DMS53 treated with DMSO at 0.1 percent for 48 hours (cell line): ENCODE results near the gene RGS19.
"Not testable (repeated sequence)": the region's sequence is repeated elsewhere in the genome, so short reads cannot be mapped to it uniquely, and the experiment has no call there.

Experiments
- DNase-seq: peaks from one replicate; lab custom pipeline; 2025; ENCODE audit not compliant: unreplicated experiment; lab: John Stamatoyannopoulos, UW

Gene RGS19, protein sequence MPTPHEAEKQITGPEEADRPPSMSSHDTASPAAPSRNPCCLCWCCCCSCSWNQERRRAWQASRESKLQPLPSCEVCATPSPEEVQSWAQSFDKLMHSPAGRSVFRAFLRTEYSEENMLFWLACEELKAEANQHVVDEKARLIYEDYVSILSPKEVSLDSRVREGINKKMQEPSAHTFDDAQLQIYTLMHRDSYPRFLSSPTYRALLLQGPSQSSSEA

DNA sequence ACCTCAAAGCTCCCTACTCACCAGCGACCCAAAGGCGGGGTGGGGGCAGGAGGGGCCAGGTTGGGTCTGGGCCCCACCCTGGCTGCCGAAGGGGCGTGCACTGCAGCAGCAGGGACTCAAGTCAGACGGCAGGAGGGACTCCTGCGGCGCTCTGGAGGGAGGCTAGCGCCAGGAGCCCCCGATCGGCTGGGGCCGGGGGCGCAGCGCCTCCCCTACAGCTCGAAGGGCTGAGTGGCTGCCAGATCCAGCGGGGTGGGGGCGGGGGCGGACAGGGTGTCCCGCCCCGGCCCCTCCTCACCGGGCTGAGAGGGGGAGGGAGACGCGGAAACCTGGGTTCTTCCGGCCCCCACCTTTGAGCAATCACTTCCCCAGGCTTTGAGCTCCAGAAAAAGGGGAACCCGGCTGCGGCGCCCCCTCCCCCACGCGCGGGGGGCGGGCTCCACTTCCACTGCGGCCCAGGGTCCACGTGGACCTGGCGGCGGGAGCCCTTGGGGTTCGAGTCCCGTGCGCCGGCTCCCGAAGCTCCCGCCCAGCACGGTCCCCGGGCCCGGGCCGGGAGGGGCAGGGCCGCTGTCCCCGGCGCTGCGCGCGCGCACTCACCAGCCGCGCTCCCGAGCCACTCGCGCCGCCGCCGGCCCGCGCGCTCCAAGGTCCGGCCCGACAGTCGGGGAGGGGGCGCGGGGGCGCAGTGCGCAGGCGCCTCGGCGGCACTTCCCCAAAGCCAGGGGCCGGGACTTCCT is at the start of gene RGS19:
RGS19 (minus strand) TSS at position 246 of the 740 bp plus-strand sequence. CDS start 2,632 bp downstream, outside the sequence.
- peak; percentile 33 for DNase-seq

DNA sequence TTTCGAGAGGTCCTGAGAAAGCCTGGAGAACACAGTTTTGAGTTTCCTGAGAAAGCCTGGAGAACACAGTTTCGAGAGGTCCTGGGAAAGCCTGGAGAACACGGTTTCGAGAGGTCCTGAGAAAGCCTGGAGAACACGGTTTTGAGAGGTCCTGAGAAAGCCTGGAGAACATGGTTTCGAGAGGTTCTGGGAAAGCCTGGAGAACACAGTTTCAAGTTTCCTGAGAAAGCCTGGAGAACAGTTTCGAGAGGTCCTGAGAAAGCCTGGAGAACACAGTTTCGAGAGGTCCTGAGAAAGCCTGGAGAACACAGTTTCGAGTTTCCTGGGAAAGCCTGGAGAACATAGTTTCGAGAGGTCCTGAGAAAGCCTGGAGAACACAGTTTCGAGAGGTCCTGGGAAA is 44.2 kb upstream of the RGS19 start:
- DNase-seq: not testable (repeated sequence)

DNA sequence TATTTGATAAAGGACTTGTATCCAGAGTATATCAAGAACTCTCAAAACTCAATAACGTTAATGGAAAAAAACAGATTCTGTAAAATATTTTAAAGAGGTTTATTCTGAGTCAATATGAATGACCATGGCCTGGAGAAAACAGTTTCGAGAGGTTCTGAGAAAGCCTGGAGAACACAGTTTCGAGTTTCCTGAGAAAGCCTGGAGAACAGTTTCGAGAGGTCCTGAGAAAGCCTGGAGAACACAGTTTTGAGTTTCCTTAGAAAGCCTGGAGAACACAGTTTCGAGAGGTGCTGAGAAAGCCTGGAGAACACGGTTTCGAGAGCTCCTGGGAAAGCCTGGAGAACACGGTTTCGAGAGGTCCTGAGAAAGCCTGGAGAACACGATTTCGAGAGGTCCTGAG is 43.6 kb upstream of the RGS19 start:
- not testable (repeated sequence) for DNase-seq

DNA sequence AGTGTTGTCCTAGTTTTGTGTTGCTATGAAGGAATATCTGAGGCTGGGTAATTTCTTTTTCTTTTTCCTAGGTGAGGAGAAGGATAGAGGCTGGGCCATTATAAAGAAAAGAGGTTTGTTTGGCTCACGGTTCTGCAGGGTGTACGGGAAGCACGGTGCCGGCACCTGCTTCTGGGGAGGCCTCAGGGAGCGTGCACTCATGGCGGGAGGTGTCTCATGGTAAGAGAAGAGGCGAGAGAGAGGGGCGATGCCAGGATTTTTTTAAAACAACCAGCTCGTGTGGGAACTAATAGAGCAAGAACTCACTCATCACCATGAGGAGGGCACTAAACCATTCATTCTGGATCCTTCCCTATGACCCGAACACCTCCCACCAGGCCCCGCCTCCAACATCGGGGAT is 42.3 kb upstream of the RGS19 start:
- no peak for DNase-seq

DNA sequence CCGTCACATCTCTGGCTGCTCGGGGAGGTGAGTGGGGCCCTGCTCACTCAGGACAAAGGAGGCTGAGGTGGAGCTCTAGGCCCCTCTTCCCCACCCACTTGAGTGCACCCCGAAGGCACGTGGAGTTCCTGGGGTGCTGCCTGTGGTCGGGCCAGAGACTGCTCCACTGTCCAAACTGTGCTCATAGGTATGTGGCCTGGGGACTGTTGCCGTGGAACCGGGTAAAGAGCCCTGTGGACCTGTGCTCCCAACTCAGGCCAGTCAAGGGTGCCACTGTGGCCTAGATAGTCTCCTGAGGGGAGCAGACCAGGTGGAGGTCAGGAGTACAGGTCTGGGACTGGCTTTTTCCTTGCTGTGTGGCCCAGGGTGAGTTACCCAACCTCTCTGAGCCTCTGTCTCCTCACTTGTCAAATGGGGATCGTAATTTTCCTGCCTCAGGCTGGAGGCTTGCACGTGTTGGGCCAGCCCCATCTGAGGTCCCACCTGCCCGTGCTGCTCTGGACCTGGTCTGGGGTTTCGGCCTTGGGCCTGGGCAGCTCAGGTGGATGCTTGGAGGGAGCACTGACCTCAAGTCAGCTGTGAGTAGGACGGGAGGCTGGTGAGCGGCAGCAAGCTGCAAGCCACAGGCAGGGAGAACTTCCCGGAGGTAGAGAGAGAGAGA is 40.5 kb upstream of the RGS19 start:
- DNase-seq: no peak

DNA sequence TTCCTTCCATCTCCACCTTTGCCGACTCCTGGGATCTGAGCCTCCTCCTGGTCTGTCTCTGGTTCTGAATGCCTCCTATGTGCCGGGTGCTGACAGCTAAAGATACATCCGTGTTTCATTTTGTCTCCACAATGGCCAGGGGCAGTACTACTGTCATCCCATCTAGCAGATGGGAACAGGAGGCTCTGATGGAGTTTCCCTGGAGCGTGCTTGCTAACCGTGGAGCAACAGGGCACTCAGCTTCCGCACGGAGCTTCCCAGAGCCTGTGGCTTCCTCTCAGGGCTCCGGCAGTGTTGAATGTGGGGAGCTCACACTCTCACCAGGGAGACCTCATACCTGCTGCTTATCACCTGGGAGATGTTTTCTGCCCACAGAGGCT is 40.0 kb upstream of the RGS19 start:
- no peak for DNase-seq

DNA sequence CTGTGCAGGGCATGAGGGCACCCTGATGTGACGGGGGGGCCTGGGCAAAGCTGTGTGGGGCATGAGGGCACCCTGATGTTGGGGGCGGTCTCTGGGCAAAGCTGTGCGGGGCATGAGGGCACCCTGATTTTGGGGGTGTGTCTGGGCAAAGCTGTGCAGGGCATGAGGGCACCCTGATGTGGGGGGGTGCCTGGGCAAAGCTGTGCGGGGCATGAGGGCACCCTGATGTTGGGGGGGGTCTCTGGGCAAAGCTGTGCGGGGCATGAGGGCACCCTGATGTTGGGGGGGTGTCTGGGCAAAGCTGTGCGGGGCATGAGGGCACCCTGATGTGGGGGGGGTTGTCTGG is 38.1 kb upstream of the RGS19 start:
- not testable (repeated sequence) for DNase-seq

DNA sequence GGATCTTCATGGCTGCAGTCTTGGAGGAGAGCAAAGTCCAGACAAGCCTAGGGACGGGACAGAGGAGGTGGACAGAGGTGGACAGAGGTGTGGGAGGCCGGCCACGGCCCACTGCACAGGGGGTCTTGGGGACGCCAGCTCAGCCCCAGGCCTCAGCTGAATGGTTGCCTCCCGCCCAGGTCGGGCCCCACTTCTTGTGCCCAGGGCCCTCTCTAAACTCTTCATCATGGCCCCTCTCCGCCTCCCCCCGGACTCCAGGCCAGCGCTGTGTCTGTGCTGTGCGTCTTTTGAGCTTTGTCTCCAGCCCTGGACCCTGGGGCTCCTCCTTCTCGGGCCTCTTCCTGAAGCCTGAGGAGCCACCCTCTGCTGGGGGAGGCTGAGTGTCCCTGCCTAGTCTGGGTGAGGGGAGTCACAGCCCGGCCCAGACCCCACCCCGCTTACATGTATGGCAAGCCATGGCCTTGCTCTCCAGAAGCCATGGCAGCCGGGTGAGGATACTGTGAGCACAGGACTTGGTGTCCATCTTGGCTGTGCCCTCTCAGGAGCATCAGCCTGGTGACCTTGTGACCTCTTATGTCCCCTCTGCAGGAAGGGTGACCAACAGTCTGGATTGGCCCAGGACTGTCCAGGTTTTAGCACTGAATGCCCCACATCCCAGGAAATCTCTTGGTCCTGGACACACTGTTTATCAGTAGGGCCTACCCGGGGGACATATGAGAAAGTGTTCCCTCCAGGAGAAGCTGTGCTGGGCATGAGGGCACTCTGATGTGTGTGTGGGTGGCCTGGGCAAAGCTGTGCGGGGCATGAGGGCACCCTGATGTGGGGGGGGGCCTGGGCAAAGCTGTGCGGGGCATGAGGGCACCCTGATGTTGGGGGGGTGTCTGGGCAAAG is 37.5 kb upstream of the RGS19 start:
- no peak for DNase-seq

DNA sequence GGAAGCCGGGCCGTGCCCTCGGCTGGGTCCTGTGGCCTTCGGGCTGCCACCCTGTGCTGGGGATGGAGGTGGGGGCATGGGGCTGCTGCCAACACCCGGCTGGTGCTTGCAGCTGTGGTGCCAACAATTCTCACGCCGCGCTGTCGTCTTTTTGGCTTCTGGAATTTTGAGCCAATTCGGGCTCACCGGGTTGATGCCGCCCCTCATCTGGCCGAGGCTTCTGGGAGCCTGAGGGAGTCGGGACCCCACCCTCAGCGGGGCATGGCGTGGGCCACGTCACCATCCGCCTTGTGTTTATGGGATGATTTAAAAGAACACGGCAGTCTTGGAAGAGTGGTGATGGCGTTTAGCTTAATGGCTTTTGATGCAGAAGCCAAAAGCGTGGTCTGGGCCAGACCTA is 36.7 kb upstream of the RGS19 start:
- DNase-seq: no peak

DNA sequence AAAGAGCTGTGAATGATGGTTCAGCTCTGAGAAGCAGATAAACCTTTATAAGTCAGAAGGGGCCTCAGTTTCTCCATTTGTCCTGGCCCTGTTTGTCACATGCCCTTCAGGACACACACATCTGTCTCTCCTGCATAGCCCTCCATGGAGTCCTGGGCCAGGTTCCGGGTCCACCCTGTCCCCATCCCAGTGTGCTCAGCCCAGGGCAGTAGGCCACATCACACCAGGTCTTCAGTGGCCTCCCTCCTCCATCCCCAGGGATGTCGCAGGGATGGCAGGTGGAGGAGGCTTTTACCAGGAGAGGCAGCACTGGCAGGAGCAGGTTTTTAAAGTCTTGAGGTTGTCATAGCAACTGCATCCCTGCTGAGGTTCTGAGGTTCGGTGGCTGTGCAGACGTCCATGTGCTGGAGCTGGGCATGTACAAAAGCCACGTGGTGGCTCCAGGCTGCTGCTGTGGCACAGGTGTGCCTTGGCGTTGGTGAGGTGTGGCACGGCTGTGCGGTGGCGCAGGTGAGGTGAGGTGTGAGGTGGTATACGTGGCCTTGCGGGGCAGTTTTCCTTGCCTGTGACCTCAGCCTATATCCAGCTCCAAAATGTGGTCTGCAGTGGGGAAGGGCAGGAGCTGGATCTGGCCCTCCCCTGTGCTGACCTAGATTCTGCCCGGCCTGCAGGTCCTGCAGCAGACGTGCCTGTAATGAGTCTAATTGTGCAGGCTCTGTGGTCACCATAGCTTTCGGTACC is 36.0 kb upstream of the RGS19 start:
- no peak for DNase-seq

DNA sequence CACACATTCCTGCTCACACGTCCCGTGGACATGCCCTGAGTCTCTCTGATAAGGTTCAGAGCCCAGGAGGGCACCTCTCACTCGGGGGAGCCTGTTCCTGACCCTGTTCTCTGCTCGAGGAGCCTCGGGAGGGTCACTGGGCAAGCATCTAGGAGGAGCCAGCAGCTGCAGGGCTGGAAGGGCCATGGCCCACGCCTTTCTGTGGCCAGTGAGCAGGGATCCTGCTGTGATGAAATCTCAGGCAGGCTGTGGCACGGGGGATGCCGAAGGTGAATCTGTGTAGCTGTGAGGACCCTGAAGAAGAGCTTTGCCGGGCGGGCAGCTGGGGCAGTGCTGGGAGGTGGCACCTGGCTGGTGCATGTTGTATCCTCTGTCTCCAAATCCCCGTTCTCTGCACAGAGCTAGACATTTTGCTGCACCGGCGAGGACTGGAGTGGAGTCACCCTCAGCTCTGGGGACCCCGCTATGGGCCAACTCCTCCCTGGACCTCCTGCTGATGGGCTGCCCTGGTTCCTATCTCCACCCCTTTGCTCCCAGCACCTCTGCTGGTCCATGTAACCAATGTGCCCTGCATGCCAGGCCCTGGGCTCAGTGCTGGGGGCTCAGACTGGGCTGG is 35.1 kb upstream of the RGS19 start:
- DNase-seq: no peak

DNA sequence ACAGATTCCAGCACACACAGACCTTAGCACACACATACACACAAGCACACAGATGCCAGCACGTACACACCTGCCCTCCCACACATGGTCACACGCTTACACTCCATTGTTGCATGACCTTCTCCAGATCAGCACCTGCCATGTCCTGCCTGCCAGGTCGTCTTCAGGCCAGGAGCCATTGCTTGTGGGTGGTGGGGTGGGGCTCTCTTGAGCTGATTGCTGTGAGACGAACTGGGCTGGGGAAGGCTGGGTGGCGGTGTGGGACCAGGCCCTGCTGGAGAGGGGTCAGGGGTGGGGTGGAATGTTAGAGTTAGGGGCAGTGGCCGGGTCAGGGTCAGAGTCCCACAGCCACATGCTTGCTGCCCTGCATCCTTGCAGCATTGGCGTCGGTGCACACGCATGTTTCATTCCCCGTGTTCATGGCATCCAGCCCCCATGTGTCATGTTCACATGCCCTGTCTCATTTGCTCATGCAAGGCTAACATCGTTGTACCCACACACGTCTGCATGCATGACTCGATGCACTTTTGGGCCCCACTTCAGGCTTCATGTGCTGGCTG is 34.6 kb upstream of the RGS19 start:
- DNase-seq: no peak

DNA sequence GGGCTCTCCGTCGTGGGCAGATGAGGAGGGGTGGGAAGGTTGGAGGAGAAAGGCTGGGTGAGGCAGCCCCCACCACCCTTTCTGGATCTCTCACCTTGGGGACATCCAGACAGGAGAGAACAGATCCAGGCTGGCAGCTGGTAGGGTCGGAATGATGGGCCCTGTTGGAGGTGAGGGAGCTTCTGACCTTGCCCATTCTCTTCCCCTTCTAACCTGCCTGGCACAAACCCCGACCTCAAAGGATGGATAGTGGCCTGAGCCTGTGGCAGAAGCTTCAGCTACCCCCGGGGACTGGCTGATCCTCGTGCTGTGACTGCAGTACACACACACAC is 34.1 kb upstream of the RGS19 start:
- no peak for DNase-seq

DNA sequence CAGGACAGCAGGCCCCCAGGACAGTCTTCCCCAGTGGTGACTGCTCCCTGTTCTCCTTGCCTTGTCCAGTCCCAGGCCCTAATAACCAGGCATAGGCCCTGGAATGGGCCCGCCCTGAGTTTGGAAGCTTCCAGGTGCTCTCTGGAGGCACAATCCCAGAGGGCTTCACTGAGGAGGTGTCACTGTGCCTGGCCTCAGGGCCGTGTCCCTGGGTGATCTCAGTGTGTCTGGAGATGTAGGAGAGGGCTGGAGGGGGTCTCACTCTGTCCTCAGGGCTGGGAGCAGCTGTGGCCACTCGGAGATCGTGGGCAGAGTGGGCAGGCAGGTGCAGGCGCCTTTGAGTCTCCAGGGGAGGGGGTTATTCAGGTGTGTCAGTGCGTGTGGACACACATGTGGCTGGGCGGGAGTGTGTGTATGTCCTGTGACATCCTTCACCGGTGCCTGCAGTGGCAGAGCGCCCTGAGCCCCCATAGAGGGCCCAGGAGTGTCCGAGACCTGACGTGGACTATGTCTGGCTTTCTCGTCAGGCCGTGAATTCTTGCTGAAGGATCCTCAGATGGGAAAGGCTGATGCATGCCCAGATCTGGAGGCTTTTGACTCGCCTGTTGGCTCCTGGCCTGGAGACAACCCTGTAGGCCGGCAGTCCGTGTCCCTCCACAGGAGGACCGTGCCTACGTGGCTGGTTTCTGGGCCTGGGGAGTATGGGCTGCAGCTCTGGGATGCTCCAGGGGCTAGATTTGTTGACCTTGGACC is 33.5 kb upstream of the RGS19 start:
- no peak for DNase-seq

DNA sequence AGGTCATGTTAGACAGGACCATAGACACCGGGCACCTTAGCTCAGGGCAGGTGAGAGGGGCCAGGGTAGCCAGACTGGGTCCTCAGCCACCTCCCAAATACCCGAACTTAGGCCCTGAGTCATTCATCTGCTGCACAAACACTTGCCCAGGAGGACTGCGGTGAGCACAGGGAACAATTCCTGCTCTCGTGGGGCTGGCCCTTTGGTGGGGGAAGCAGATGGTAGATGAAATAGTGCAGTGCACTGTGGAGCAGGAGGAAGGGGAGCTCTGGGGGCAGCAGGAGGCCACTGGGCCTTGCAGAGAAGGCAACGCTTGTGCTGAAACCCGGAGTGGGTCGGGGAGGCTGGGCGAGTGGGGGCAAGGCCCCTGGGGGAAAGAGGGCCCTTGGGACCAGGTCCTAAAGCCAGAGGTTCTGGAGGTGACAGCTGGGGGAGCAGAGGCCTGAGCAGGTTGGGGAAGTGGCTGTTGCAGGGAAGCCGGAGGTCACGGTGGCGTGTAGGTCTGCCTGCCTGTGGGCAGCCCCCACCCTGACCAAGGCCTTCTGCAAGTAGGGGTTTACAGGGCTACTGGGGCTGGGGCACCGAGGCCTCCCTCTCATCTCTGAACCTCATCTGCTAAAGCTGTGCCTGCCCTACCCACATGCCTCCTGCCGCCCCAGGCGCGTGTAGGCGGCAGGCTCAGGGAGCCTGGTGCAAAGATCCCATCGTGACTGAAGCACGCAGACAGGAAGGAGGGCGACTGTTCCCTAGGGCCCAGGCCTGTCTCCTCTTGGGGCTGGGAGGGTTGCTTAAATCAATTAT is 32.7 kb upstream of the RGS19 start:
- no peak for DNase-seq

DNA sequence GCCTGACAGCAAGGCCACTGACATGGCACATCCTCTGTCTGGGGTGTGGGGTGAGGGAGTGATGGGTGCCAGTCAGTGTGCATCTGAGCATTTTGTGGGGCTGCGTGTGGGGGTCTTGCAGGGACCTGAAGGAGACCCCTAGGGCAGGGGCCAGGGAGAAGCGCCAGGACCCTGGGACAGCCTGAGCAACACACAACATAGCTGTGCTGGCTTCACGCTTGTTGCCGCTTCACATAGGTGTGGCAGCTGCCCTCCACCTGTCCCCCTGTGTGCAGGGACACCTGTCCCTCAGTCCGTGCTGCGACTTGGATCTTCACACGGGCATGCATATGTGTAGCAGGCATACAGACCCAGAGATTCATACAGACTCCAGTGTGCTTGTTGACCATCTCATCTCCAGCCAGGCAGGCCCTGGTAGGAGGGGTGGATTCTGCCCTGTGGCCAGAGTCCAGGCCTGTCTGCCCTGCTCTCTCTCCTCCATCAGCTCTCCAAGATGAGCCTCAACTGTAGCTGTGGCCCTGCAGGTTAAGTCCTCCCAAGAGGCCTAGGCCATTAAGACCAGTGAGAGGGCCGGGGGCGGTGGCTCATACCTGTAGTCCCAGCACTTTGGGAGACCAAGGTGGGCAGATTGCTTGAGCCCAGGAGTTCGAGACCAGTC is 31.2 kb upstream of the RGS19 start:
- DNase-seq: no peak

DNA sequence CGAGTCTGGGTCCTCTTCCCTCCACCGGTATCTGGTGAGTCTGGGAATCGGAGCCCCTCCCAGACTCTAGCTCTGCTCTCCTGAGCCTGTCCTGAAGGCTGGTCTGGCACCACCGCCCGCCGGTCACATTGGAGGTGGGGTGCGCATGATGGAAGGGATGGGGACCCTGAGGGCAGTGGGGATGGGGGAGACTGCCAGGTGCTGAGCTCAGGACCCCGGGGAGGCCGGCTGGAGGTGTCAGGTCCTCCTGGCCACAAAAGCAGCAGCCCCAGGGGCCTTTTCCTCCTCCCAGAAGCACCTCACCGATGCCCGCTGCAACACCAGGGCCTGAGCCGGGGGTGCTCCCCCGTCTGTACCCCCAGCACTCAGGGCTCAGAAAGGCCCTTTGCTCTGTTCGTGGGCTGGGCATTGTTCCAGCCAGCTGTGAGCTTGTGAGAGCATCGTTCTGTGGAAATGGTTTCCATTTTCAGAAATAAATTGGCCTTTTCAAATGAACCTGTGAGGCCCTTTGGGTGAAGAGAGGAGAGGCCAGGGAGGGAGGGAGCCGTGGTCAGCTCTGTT is 30.6 kb upstream of the RGS19 start:
- DNase-seq: no peak
